Type B pancreatic cell (in vitro differentiated cells): ENCODE measurements around the gene ORC5. TPM values are rescaled to one million over a fixed set of nuclear protein-coding genes. Genes with fewer than 3 reads are reported as not detected.

Source experiments
- DNase-seq: peaks from one replicate; pipeline ENCODE4 v3.0.0; 2021; ENCODE audit warnings: mixed read lengths; ENCODE audit not compliant: unreplicated experiment; ENCODE audit errors: extremely low spot score
- H3K27ac Mint-ChIP-seq: 2 replicates; pipeline ENCODE4 v1.8.0; 2021; ENCODE audit warnings: mild to moderate bottlenecking, mixed read lengths
- H3K27me3 Mint-ChIP-seq: 2 replicates; pipeline ENCODE4 v1.8.0; 2021; ENCODE audit warnings: mixed read lengths
- H3K36me3 Mint-ChIP-seq: 2 replicates; pipeline ENCODE4 v1.8.0; 2021; ENCODE audit warnings: mixed read lengths
- H3K4me1 Mint-ChIP-seq: one replicate; pipeline ENCODE4 v1.8.0; 2021; ENCODE audit warnings: mixed read lengths; ENCODE audit not compliant: unreplicated experiment
- H3K4me3 Mint-ChIP-seq: 2 replicates; pipeline ENCODE4 v1.8.0; 2021; ENCODE audit warnings: mild to moderate bottlenecking, mixed read lengths
- H3K9me3 Mint-ChIP-seq: 2 replicates; pipeline ENCODE4 v1.8.0; 2021; ENCODE audit warnings: mixed read lengths
- total RNA-seq: library from RNA; stranded (reverse); gene quantifications from 2 replicates; pipeline ENCODE4 v1.2.1, GENCODE V29; 2021; ENCODE audit warnings: low replicate concordance
- TF ChIP-seq, protein P1 (sequence below): fragments of 200-600 bp; sonication (generic); conservative IDR thresholded peaks from 2 replicates; pipeline ENCODE4 v1.5.0; 2021; ENCODE audit warnings: antibody characterized with exemption, mild to moderate bottlenecking

ORC5 gene
- total RNA-seq, 1 donor from 2014 or later = 22.8 TPM

DNA sequence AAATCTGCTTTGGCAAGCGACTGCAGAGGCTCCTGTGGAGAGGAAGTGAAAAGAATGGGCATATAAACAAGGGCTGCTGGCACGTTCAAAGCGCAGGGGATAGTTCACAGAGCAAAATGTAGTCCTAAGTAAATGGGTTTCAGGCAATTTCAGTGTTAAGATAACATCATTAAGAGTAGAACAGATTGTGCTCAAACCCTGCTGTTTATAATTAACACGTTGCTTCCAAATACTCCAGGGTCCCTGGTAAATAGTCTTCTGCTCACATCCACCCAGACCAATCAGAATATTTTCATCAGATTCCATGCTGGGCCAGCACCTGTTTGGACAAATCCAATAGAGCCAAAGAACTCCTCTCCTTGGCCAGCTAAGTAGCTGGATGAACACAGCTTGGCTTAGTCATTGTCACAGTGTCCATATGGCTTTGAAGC lies 81.4 kb downstream of the ORC5 start:
- Mint-ChIP-seq H3K27ac (no peak overlapping the region), H3K4me3 (no peak overlapping the region), H3K4me1 (peaks cover 9% of the 10 kb centered on the region), H3K9me3 (no peaks in the 10 kb centered on the region), H3K27me3 (no peaks in the 10 kb centered on the region), H3K36me3 (peaks cover 29% of the 10 kb centered on the region)
- TF ChIP-seq, protein P1, sequence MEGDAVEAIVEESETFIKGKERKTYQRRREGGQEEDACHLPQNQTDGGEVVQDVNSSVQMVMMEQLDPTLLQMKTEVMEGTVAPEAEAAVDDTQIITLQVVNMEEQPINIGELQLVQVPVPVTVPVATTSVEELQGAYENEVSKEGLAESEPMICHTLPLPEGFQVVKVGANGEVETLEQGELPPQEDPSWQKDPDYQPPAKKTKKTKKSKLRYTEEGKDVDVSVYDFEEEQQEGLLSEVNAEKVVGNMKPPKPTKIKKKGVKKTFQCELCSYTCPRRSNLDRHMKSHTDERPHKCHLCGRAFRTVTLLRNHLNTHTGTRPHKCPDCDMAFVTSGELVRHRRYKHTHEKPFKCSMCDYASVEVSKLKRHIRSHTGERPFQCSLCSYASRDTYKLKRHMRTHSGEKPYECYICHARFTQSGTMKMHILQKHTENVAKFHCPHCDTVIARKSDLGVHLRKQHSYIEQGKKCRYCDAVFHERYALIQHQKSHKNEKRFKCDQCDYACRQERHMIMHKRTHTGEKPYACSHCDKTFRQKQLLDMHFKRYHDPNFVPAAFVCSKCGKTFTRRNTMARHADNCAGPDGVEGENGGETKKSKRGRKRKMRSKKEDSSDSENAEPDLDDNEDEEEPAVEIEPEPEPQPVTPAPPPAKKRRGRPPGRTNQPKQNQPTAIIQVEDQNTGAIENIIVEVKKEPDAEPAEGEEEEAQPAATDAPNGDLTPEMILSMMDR = no peak
- no peak for DNase-seq

DNA sequence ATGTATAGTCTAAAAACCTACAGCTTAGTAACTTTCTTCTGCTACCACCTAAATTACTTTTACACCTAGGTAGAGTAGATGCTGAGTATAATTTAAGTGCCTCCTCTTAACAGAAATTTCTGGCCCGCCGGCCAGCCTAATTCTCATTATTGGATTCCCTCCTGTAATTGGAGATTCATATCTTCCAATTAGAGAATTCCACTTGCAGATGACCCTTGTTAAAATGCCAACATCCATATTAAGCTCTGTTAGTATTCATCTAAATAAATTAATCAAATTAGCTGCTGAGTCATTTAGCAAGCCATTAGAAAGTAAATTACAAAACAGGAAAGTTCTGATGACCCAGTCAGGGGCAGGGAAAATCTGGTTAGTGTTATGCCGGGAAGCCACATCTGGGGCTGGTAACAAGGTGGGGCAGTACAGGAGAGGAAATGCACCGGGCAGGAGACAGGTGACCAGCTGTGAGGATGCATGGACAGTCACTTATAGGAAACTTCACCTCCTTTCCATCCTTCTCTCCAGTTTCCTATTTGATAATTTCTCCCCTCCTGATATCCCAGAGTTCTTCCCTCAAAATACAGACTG lies 82.8 kb downstream of the ORC5 start:
- Mint-ChIP-seq H3K4me3 (no peak overlapping the region), H3K27ac (no peak overlapping the region), H3K4me1 (peaks cover 9% of the 10 kb centered on the region), H3K27me3 (no peaks in the 10 kb centered on the region), H3K9me3 (no peaks in the 10 kb centered on the region), H3K36me3 (peaks cover 15% of the 10 kb centered on the region)
- no peak for DNase-seq
- TF ChIP-seq, protein P1 = no peak

DNA sequence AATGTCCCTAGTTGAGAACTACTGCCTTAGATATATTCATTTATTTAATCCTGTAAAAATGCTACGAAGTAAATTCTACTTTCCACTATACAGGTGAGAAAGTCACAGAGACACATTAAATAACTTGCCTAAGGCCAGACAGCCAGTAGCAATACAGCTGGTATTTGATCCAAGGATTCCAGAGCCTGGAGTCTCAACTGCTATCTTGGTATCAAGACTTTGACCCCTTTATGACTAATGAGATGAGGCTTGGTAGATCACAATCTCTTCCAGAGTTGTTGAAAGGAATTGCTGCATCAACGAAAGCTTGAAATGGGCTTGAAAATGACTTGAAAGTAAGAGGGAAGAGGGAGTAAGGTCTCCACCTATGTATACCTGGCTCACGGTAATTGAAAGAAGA lies 83.3 kb downstream of the ORC5 start:
- TF ChIP-seq, protein P1 = no peak
- Mint-ChIP-seq H3K4me1 (peaks cover 9% of the 10 kb centered on the region), H3K36me3 (peaks cover 12% of the 10 kb centered on the region), H3K27ac (no peak overlapping the region), H3K4me3 (no peak overlapping the region), H3K27me3 (no peaks in the 10 kb centered on the region), H3K9me3 (no peaks in the 10 kb centered on the region)
- no peak for DNase-seq

DNA sequence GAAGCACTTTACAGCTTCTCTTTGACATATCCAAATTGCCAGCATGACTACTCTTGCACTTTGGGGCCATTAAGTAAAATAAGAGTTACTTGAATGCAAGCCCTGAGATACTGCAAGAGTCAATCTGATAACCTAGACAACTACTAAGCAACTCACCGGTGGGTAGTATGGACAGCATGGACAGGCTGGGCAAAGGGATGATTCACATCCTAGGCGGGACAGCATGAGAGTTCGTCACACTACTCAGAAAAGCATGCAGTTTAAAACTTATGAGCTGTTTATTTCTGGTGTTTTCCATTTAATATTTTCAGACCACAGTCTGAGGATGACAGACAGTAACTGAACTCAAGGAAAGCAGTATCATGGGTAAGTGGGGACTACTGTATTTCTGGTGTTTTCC lies 84.0 kb downstream of the ORC5 start:
- TF ChIP-seq, protein P1 = no peak
- H3K27ac Mint-ChIP-seq = no peak overlapping the region
- peaks cover 9% of the 10 kb centered on the region for H3K4me1 Mint-ChIP-seq
- H3K9me3 Mint-ChIP-seq = no peaks in the 10 kb centered on the region
- DNase-seq = no peak
- peaks cover 7% of the 10 kb centered on the region for H3K36me3 Mint-ChIP-seq
- H3K4me3 Mint-ChIP-seq = no peak overlapping the region
- no peaks in the 10 kb centered on the region for H3K27me3 Mint-ChIP-seq

DNA sequence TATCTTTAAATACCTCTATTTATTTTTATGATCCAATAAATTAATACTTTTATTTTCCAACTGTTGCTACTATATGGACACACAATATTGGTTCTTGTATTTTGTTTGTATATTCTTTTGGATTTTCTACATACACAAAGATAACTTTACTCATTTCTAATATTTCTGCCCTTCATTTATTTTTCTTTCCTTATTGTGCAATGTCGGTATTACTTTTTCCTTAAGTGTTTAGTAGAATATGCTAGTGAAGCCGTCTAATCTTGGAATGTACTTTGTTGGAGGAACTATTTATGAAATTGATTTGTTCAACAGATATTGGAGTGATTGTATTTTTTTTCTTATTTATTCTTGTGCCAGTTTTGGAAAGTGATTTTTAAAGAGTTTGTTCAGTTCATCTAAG lies 94.0 kb downstream of the ORC5 start:
- Mint-ChIP-seq H3K36me3 (no peaks in the 10 kb centered on the region), H3K9me3 (peaks cover 4% of the 10 kb centered on the region), H3K27me3 (no peaks in the 10 kb centered on the region), H3K4me3 (no peak overlapping the region), H3K4me1 (no peaks in the 10 kb centered on the region), H3K27ac (no peak overlapping the region)
- TF ChIP-seq, protein P1 = no peak
- DNase-seq = no peak

DNA sequence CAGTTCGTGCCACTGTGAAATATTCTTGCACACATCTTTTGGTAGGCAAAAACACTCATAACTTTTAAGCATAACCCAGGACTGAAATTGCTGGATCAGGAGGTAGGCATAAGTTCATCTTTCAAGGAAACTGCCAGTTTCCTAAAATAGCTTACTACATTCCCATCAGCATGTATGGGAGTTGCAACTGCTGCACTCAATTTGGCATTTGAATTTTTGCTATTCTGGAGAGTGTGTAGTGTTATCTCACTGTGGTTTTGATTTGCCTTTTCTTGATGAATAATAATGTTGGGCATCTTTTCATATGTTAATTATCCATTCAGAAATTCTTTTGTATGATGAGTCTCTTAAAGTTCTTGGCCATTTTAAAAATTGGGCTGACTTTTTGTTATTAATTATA lies 95.2 kb downstream of the ORC5 start:
- no peak for DNase-seq
- H3K9me3 Mint-ChIP-seq = peaks cover 4% of the 10 kb centered on the region
- no peaks in the 10 kb centered on the region for H3K36me3 Mint-ChIP-seq
- TF ChIP-seq, protein P1 = no peak
- no peak overlapping the region for H3K27ac Mint-ChIP-seq
- H3K4me1 Mint-ChIP-seq = no peaks in the 10 kb centered on the region
- H3K4me3 Mint-ChIP-seq = no peak overlapping the region
- no peaks in the 10 kb centered on the region for H3K27me3 Mint-ChIP-seq
